Stimulated activated CD4-positive, alpha-beta T cell treated with anti-CD3 and anti-CD28 coated beads, Interleukin-1b, Interleukin-23, amount 100 ng/mL, for 4 hours (primary cell): ENCODE results near the gene SLIT3.

Experiments
- DNase-seq, 2 donors: peaks; one replicate each; pipeline ENCODE4 v3.0.0-alpha.2; 2020; ENCODE audit warnings: low read depth in 2 of 2

Gene SLIT3

GRCh38 chr5:168992687-168993086, 308.3 kb downstream of the SLIT3 start:
- DNase-seq: no peak

- no peak for DNase-seq
Measured at GRCh38 chr5:168992016-168992415, 308.9 kb downstream of the SLIT3 start.

- DNase-seq: no peak
Measured at GRCh38 chr5:168991311-168991710, 309.6 kb downstream of the SLIT3 start.

- DNase-seq: no peak
Measured at GRCh38 chr5:168990679-168991078, 310.3 kb downstream of the SLIT3 start.

GRCh38 chr5:168989731-168990505, 311.0 kb downstream of the SLIT3 start:
- DNase-seq: no peak

- no peak for DNase-seq
Measured at GRCh38 chr5:168988699-168989098, 312.2 kb downstream of the SLIT3 start.

GRCh38 chr5:168987543-168988300, 313.2 kb downstream of the SLIT3 start:
- peak; percentile 8 to 47 for DNase-seq

- DNase-seq: no peak
Measured at GRCh38 chr5:168985454-168985853, 315.5 kb downstream of the SLIT3 start.

GRCh38 chr5:168984135-168984675, 316.7 kb downstream of the SLIT3 start:
- DNase-seq: no peak

- no peak for DNase-seq
Measured at GRCh38 chr5:168979135-168979534, 321.8 kb downstream of the SLIT3 start.

GRCh38 chr5:168978500-168978899, 322.4 kb downstream of the SLIT3 start:
- DNase-seq: no peak

- no peak for DNase-seq
Measured at GRCh38 chr5:168978015-168978414, 322.9 kb downstream of the SLIT3 start.

GRCh38 chr5:168976311-168976970, 324.5 kb downstream of the SLIT3 start:
- no peak for DNase-seq

GRCh38 chr5:168975331-168975730, 325.6 kb downstream of the SLIT3 start:
- DNase-seq: no peak

- no peak for DNase-seq
Measured at GRCh38 chr5:168974082-168974481, 326.9 kb downstream of the SLIT3 start.

- no peak for DNase-seq
Measured at GRCh38 chr5:168972731-168973130, 328.2 kb downstream of the SLIT3 start.

- DNase-seq: no peak
Measured at GRCh38 chr5:168971100-168971499, 329.8 kb downstream of the SLIT3 start.

GRCh38 chr5:168969326-168969886, 331.5 kb downstream of the SLIT3 start:
- no peak for DNase-seq

GRCh38 chr5:168967882-168968620, 332.9 kb downstream of the SLIT3 start:
- DNase-seq: no peak

- no peak for DNase-seq
Measured at GRCh38 chr5:168965638-168966037, 335.3 kb downstream of the SLIT3 start.

- no peak for DNase-seq
Measured at GRCh38 chr5:168964182-168964581, 336.8 kb downstream of the SLIT3 start.
